ENCODE measurements around the gene CREB5. TPM values are rescaled to one million over a fixed set of nuclear protein-coding genes. Genes with fewer than 3 reads are reported as not detected.

CREB5 gene
- total and polyA plus RNA-seq, 2 of the 8 experiments (the other 6 are each of a cell fraction or from before 2014, with no cell fraction given): 2.4 to 2.7 TPM

- no peak for TF ChIP-seq CTCF (IDR thresholded peaks at IDR 0.05; ENCODE audit: control extremely low read depth in 1 of 3, insufficient read depth in 1 of 3, low read depth in 1 of 3, low read length in 3 of 3)
- TF ChIP-seq TAF1 (IDR thresholded peaks at IDR 0.05; ENCODE audit: low read depth, low read length): no peak
- no peak for TF ChIP-seq PHF8 (conservative IDR thresholded peaks at IDR 0.05; ENCODE audit: low read depth, low read length)
- TF ChIP-seq EZH2 (IDR thresholded peaks at IDR 0.05; ENCODE audit: low read depth, low read length, severe bottlenecking): no peak
- TF ChIP-seq TBP (IDR thresholded peaks at IDR 0.05; ENCODE audit: low read depth, low read length): no peak
- TF ChIP-seq NANOG (IDR thresholded peaks at IDR 0.05; ENCODE audit: insufficient read depth, low read depth, low read length, poor library complexity, severe bottlenecking): no peak
- TF ChIP-seq KDM4A (IDR thresholded peaks at IDR 0.05; ENCODE audit: low read depth, low read length, severe bottlenecking): no peak
Observed at GRCh38 chr7:28778786-28779185, 366.5 kb downstream of the CREB5 start (continued).
